ENCODE results near the gene AKT1S1.

DNA sequence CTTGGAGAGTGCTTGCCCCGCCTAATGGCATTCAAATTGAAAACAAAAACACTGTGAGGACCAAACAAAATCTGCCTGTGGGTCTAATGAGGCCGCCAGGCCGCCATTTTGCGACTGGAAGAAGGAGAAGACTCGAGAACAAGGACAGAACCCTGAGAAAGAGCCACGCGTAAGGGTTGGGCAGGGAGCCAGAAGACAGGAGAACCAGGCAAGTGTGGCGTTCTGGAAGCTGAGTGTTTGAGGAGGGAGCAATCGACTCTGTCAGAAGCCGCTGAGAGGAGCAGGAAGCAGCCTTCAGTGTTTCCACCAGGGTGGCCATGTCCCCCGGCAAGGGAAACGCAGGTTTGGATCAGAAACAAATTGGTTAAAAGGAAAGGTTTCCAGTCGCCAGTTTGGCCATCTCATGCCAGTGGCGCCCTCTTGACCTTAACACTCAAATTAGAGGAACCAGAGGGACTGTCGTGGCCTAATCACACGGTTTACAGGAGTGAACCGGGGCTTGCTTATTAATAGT lies 36.4 kb downstream of the AKT1S1 start:
- no peak for TF ChIP-seq CTCF (IDR thresholded peaks at IDR 0.05; ENCODE audit: poor library complexity)
- TF ChIP-seq EZH2 (IDR thresholded peaks at IDR 0.05; ENCODE audit: borderline replicate concordance) = no peak
